HL-60/S4 (cell line): ENCODE results near the gene FGF3.
"Not testable (repeated sequence)": the region's sequence is repeated elsewhere in the genome, so short reads cannot be mapped to it uniquely, and the experiment has no call there.

Experiments used
- in situ Hi-C: fragments of 300-500 bp; cut with MboI; formaldehyde crosslinking; loops from 2 replicates; pipeline ENCODE4 v1.14.3; 2022; ENCODE audit warnings: low sequenced_read_pairs

FGF3 gene

GRCh38 chr11:69774354-69775162 is 44.7 kb downstream of the FGF3 start:
- in situ Hi-C loops = no loop called here

- in situ Hi-C loops = no loop called here
Observed at GRCh38 chr11:69773626-69774353, 45.4 kb downstream of the FGF3 start.

GRCh38 chr11:69771466-69771865 is 47.8 kb downstream of the FGF3 start:
- in situ Hi-C loops = no loop called here

GRCh38 chr11:69770540-69770939 is 48.7 kb downstream of the FGF3 start:
- in situ Hi-C loops = no loop called here

GRCh38 chr11:69765498-69765995 is 53.7 kb downstream of the FGF3 start:
- in situ Hi-C loops = no loop called here

GRCh38 chr11:69764918-69765317 is 54.3 kb downstream of the FGF3 start:
- in situ Hi-C loops = not testable (repeated sequence)

- in situ Hi-C loops = no loop called here
Observed at GRCh38 chr11:69760319-69760718, 58.9 kb downstream of the FGF3 start.
